Activated B cell treated with CpG ODN at 0.5 μM for 24 hours (primary cell): ENCODE measurements around the gene FLNA. TPM values are rescaled to one million over a fixed set of nuclear protein-coding genes. Genes with fewer than 3 reads are reported as not detected.

Experiments used
- ATAC-seq: fragments of 200-7000 bp; cut with Tn5 transposase; one replicate; pipeline ENCODE4 v1.10.0; 2021; ENCODE audit warnings: low read depth, mild to moderate bottlenecking, moderate library complexity
- CTCF ChIA-PET: fragments of 350-600 bp; sonication (Branson Sonifier 250); formaldehyde crosslinking; loops from one replicate; lab custom pipeline; 2021; ENCODE audit warnings: antibody characterized with exemption; lab: Charles Lee
- POLR2A ChIA-PET: fragments of 350-600 bp; sonication (Branson Sonifier 250); formaldehyde crosslinking; loops from one replicate; lab custom pipeline; 2021; ENCODE audit warnings: antibody characterized with exemption; lab: Charles Lee
- DNase-seq: peaks from one replicate; pipeline ENCODE4 v3.0.0; 2022
- H3K27ac Mint-ChIP-seq: one replicate; pipeline ENCODE4 v1.8.0; 2020; ENCODE audit warnings: mixed read lengths
- H3K27me3 Mint-ChIP-seq: one replicate; pipeline ENCODE4 v1.8.0; 2021; ENCODE audit warnings: mixed read lengths
- H3K36me3 Mint-ChIP-seq: one replicate; pipeline ENCODE4 v1.8.0; 2021; ENCODE audit warnings: low read depth, mixed read lengths
- H3K4me1 Mint-ChIP-seq: one replicate; pipeline ENCODE4 v1.8.0; 2021; ENCODE audit warnings: mixed read lengths
- H3K4me3 Mint-ChIP-seq: one replicate; pipeline ENCODE4 v1.8.0; 2020; ENCODE audit warnings: mild to moderate bottlenecking, mixed read lengths
- H3K9me3 Mint-ChIP-seq: one replicate; pipeline ENCODE4 v1.8.0; 2020; ENCODE audit warnings: mixed read lengths
- CTCF ChIP-seq: fragments of 200-600 bp; IDR thresholded peaks from one replicate; pipeline ENCODE4 v1.8.0; 2022; ENCODE audit warnings: antibody characterized with exemption, mild to moderate bottlenecking
- intact Hi-C: fragments of 100-400 bp; cut with micrococcal nuclease; formaldehyde crosslinking; loops from one replicate; pipeline ENCODE4 v1.15.1; 2024
- total RNA-seq: library from RNA; stranded (reverse); gene quantifications from 2 replicates; pipeline ENCODE4 v1.2.3, GENCODE V29; 2022

Gene FLNA
- total RNA-seq, 1 donor from 2014 or later, result 679 TPM

DNA sequence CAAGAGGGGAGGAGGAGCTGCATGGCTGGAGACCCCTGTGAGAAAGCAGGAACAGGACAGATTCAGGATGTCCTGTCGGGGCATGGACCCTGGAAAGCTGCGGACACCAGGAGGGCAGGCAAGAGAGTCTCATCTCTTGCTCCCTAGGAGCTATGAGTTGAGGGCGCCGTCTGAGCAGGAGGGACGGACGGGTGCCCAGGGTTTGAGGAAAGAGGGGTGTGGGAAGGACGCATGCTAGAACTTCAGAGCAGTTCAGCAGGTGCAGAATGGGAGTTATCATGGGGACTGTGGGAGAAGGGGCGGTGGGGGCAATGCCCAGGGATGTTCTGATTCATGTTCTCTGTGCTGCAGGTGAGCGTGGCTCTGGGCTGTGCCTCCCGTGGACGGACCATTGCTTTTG is 54.0 kb downstream of the FLNA start:
- ChIA-PET CTCF (no interaction called here), POLR2A (no interaction called here)
- H3K36me3 Mint-ChIP-seq, result no peaks in the 10 kb centered on the region
- no peaks in the 10 kb centered on the region for H3K9me3 Mint-ChIP-seq
- no peaks in the 10 kb centered on the region for H3K27me3 Mint-ChIP-seq
- H3K4me1 Mint-ChIP-seq, result peaks cover 37% of the 10 kb centered on the region
- no peak for DNase-seq
- TF ChIP-seq CTCF, result no peak
- no peak for ATAC-seq
- H3K4me3 Mint-ChIP-seq, result no peak overlapping the region
- no peak overlapping the region for H3K27ac Mint-ChIP-seq
- intact Hi-C loops, result loop anchor here (5.0 kb wide), 1 partner anchor 188 kb away; no protein-coding TSS in a partner anchor

DNA sequence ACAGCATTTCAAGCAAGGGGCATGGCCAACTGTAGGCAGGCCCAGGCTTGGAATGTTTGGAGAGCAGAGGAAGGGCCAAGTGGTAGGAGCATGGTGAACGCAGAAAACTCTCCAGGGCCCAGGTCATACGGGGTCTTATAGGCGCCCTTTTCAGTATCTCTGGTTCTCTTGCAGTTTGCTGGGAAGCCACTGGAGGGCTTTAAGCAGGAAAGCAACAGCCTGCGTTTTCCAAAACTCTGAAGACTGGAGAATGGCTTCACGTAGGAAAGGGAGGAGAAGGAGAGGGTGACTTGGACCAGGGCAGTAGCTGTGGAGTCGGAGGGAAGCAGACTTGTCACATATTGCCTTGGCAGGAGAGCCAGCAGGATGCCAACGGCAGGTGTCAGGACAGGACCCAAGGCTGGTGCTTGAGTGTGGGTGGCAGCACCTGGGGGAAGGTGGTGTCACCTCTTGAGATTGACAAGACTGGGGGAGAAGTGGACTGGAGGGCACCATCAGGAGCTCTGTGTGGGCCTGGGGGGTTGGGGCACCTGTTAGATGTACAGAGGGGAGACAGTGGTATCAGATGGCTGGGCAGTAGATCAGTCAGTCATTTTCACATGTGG is 56.9 kb downstream of the FLNA start:
- H3K27me3 Mint-ChIP-seq, result no peaks in the 10 kb centered on the region
- H3K9me3 Mint-ChIP-seq, result no peaks in the 10 kb centered on the region
- intact Hi-C loops, result loop anchor here (2.0 kb wide), 1 partner anchor 217 kb away; no protein-coding TSS in a partner anchor
- DNase-seq (no peak), ATAC-seq (no peak)
- H3K4me1 Mint-ChIP-seq, result peaks cover 29% of the 10 kb centered on the region
- H3K27ac Mint-ChIP-seq, result no peak overlapping the region
- no peak for TF ChIP-seq CTCF
- no peak overlapping the region for H3K4me3 Mint-ChIP-seq
- ChIA-PET CTCF (interaction anchor here (1.7 kb wide), 1 partner anchor 181 kb away, joined by 4 read pairs; no protein-coding TSS in a partner anchor), POLR2A (no interaction called here)
- no peaks in the 10 kb centered on the region for H3K36me3 Mint-ChIP-seq

DNA sequence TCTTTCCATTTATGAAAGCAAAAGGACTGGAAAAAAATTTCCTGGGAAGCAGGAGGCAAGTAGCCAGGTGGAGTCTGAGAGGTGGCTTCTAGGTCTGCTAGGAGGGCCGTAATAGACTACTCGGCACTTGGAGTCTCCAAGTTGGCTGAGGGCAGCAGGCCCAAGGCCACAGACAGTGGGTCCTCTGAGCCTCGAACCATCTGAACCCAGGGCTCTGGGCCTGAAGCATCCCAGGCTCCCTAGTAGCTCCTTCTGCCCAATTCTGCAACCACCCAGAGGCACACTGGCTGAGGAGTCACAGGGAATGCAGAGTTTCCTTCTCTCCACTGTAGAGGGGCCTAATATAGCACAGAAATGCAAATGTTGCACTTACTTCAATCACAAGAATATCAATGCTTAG is 59.0 kb downstream of the FLNA start:
- Mint-ChIP-seq H3K36me3 (no peaks in the 10 kb centered on the region), H3K4me3 (no peak overlapping the region), H3K4me1 (peaks cover 16% of the 10 kb centered on the region), H3K9me3 (no peaks in the 10 kb centered on the region), H3K27me3 (no peaks in the 10 kb centered on the region), H3K27ac (no peak overlapping the region)
- intact Hi-C loops, result no loop called here
- DNase-seq (no peak), ATAC-seq (no peak)
- POLR2A ChIA-PET, result no interaction called here
- CTCF ChIA-PET, result no interaction called here
- TF ChIP-seq CTCF, result no peak

DNA sequence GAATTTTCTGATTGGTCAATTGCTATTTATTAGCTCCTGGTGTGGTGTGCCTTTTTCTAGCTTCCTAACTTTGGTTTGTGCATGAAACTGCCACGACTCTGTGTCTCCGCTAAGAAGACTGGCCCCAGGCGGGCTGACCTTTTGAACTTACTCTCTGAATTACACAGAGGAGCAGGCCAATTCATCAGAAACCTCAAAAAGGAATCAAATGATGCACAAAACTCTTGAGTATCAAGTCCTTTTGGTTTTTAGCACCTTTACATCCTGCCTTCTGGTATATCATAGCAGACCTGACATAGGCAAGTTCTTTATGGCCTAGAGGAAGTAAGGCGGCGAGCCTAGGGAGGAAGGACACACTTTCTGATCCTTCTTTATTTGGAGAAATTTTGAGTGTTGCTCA is 61.3 kb downstream of the FLNA start:
- ATAC-seq (no peak), DNase-seq (no peak)
- peaks cover 23% of the 10 kb centered on the region for H3K4me1 Mint-ChIP-seq
- no peaks in the 10 kb centered on the region for H3K36me3 Mint-ChIP-seq
- CTCF ChIA-PET, result no interaction called here
- TF ChIP-seq CTCF, result no peak
- no peak overlapping the region for H3K4me3 Mint-ChIP-seq
- no peaks in the 10 kb centered on the region for H3K9me3 Mint-ChIP-seq
- intact Hi-C loops, result no loop called here
- POLR2A ChIA-PET, result no interaction called here
- no peak overlapping the region for H3K27ac Mint-ChIP-seq
- H3K27me3 Mint-ChIP-seq, result no peaks in the 10 kb centered on the region

- Mint-ChIP-seq H3K4me3 (no peak overlapping the region), H3K9me3 (no peaks in the 10 kb centered on the region), H3K36me3 (no peaks in the 10 kb centered on the region), H3K27ac (no peak overlapping the region), H3K4me1 (peaks cover 28% of the 10 kb centered on the region), H3K27me3 (no peaks in the 10 kb centered on the region)
- intact Hi-C loops, result no loop called here
- ATAC-seq (no peak), DNase-seq (no peak)
- no peak for TF ChIP-seq CTCF
- POLR2A ChIA-PET, result no interaction called here
- CTCF ChIA-PET, result no interaction called here
Measured at GRCh38 chrX:154312116-154312515, 62.3 kb downstream of the FLNA start.
